HG03558 (cell line): ENCODE results near the gene ZNF511.

Experiments
- ATAC-seq: cut with Tn5 transposase; IDR thresholded peaks from one replicate; pipeline ENCODE4 v1.9.1; 2021; ENCODE audit warnings: moderate number of reproducible peaks; ENCODE audit not compliant: unreplicated experiment; ENCODE audit errors: extremely low read depth

Gene ZNF511

GRCh38 chr10:133287832-133288500, 20.7 kb upstream of the ZNF511 start:
- no peak for ATAC-seq

- no peak for ATAC-seq
These were observed 19.0 kb upstream of the ZNF511 start for GRCh38 chr10:133289761-133290160.

- ATAC-seq, result no peak
These were observed 15.6 kb upstream of the ZNF511 start for GRCh38 chr10:133292919-133293809.

GRCh38 chr10:133293810-133294119, 14.9 kb upstream of the ZNF511 start:
- no peak for ATAC-seq

GRCh38 chr10:133294189-133294588, 14.5 kb upstream of the ZNF511 start:
- no peak for ATAC-seq

GRCh38 chr10:133295426-133296320, 13.0 kb upstream of the ZNF511 start:
- no peak for ATAC-seq

- no peak for ATAC-seq
These were observed 11.2 kb upstream of the ZNF511 start for GRCh38 chr10:133297504-133297903.

GRCh38 chr10:133298466-133298865, 10.2 kb upstream of the ZNF511 start:
- ATAC-seq, result no peak

- no peak for ATAC-seq
These were observed 9.5 kb upstream of the ZNF511 start for GRCh38 chr10:133299224-133299623.

- ATAC-seq, result no peak
These were observed 9.0 kb upstream of the ZNF511 start for GRCh38 chr10:133299738-133300137.

- no peak for ATAC-seq
These were observed 6.5 kb upstream of the ZNF511 start for GRCh38 chr10:133302230-133302629.

- no peak for ATAC-seq
These were observed 5.5 kb upstream of the ZNF511 start for GRCh38 chr10:133303206-133303605.

- ATAC-seq, result no peak
These were observed 2.6 kb upstream of the ZNF511 start for GRCh38 chr10:133306097-133306476.

- ATAC-seq, result no peak
These were observed 1.8 kb upstream of the ZNF511 start for GRCh38 chr10:133306941-133307379.

GRCh38 chr10:133307776-133308420, 816 bp upstream of the ZNF511 start:
- no peak for ATAC-seq

GRCh38 chr10:133309100-133309719, 496 bp downstream of the ZNF511 start:
- ATAC-seq, result peak; percentile 50

GRCh38 chr10:133309720-133310398, 1.1 kb downstream of the ZNF511 start:
- ATAC-seq, result no peak

- no peak for ATAC-seq
These were observed 1.7 kb downstream of the ZNF511 start for GRCh38 chr10:133310399-133310755.

- ATAC-seq, result no peak
These were observed 2.1 kb downstream of the ZNF511 start for GRCh38 chr10:133310789-133311188.
